Activated CD8-positive, alpha-beta memory T cell treated with anti-CD3 and anti-CD28 coated beads, Interleukin-2, amount 10 ng/mL, durations not matched to agents 7 days and 5 days (primary cell): Measurements from ENCODE around the gene PDE4D. TPM values are rescaled to one million over a fixed set of nuclear protein-coding genes. Genes with fewer than 3 reads are reported as not detected.

Experiments used
- ATAC-seq: fragments of 150-1000 bp; cut with Tn5 transposase; one replicate; pipeline ENCODE4 v1.10.0; 2021; ENCODE audit warnings: moderate library complexity
- CTCF ChIA-PET: fragments of 350-600 bp; sonication (Branson Sonifier 250); formaldehyde crosslinking; loops from one replicate; lab custom pipeline; 2021; ENCODE audit warnings: antibody characterized with exemption; lab: Charles Lee
- DNase-seq: peaks from one replicate; pipeline ENCODE4 v3.0.0-alpha.2; 2020
- H3K27ac Mint-ChIP-seq: one replicate; pipeline ENCODE4 v1.8.0; 2021; ENCODE audit warnings: mild to moderate bottlenecking, mixed read lengths
- H3K27me3 Mint-ChIP-seq: one replicate; pipeline ENCODE4 v1.8.0; 2021; ENCODE audit warnings: mixed read lengths
- H3K36me3 Mint-ChIP-seq: one replicate; pipeline ENCODE4 v1.8.0; 2021; ENCODE audit warnings: mild to moderate bottlenecking, mixed read lengths
- H3K4me1 Mint-ChIP-seq: one replicate; pipeline ENCODE4 v1.8.0; 2021; ENCODE audit warnings: mixed read lengths
- H3K4me3 Mint-ChIP-seq: one replicate; pipeline ENCODE4 v1.8.0; 2021; ENCODE audit warnings: mild to moderate bottlenecking, moderate library complexity, mixed read lengths
- H3K9me3 Mint-ChIP-seq: one replicate; pipeline ENCODE4 v1.8.0; 2022; ENCODE audit warnings: low read depth, mixed read lengths
- total RNA-seq, 2 experiments: library from RNA; stranded (reverse); gene quantifications; one replicate each; pipeline ENCODE4 v1.2.3, GENCODE V29; 2021

Gene PDE4D
- total RNA-seq, 2 experiments from 2014 or later: 59.3 to 66.2 TPM

DNA sequence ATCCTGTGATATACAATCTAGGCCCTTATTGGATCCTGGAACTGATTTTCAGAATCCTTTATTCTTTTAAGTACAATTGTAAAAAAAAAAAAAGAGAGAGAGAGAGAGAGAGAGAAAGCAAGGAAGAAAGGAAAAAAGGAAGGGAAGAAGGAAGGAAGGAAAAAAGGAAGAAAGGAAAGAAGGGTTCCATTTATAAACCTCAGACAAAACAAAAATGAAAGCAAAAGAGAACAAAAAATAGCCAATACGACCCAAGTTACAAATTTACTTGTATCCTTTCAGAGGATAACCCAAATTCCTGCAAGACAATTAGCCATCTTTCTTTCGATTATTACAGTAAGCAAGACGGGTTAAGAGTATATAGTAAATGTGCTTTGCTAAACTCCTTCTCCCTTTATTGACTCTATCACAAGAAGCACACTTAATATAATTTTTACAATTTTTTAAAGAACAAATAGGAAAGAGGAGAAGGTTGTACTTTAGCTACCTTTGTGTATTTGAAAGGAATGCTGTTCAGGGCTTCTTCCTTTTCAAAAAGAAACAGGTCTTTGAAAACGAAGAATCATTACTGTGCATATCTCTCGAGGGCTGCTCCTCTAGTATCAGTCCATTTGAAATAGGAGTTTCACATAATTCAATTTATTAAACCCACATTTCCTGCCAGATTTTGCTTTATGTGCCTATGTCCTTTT lies 767.4 kb downstream of the PDE4D start:
- CTCF ChIA-PET: interaction anchor here (1.3 to 3.5 kb wide), 4 partner anchors 11 to 90 kb away, joined by 5 to 29 read pairs (median 18); no protein-coding TSS in a partner anchor
- Mint-ChIP-seq H3K4me1 (peaks cover 8% of the 10 kb centered on the region), H3K27me3 (no peaks in the 10 kb centered on the region), H3K27ac (no peak overlapping the region), H3K4me3 (no peak overlapping the region), H3K36me3 (peaks cover 6% of the 10 kb centered on the region), H3K9me3 (no peaks in the 10 kb centered on the region)
- ATAC-seq (no peak), DNase-seq (no peak)

DNA sequence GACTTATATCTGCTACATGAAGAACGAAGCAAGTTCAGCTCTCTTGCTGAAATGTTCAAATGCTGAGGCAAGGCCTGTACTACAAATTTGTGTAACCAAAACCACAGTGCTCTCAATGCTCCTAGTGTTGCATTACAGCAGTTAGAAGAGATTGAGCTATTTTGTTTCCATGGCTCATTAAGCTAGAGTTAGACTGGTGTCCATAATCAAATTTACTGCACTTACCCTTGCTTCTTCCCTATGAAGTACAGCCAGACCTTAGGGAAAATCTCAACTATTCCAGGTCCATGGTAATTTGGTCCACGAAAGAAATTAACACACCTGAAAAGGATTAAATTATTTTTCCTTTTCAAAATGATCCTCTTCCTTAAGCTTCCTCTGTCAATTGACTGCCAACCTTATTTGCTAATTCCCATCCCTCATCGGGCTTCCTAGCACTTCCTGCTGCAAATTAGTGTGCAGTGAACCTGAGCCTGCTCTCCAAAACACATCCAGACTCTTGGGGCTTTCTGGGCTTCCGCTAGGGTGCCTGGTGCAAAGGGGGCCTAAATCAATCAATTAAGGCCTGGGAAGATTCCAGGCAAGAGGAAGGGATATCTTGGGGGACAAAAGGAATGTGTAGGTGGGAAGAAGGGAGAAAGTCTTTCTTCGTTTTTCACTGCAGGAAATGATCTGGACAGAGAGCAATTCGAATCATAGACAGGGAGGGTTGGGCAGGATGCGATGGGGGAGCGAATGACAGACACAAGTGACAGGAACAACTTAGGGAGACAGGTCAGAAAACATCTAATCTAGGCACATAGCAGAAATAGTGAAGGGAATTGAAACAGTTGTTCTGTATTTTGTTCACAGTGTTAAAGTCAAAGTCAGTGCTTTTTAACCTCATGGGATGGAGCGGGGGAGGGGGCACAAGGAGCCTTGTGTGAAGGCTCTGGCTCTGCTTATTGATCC lies 768.2 kb downstream of the PDE4D start:
- Mint-ChIP-seq H3K27ac (no peak overlapping the region), H3K27me3 (no peaks in the 10 kb centered on the region), H3K9me3 (no peaks in the 10 kb centered on the region), H3K4me3 (no peak overlapping the region), H3K36me3 (peaks cover 13% of the 10 kb centered on the region), H3K4me1 (peaks cover 8% of the 10 kb centered on the region)
- DNase-seq: peak; percentile 61
- CTCF ChIA-PET: interaction anchor here (0.6 to 3.9 kb wide), 12 partner anchors 9 to 239 kb away, joined by 3 to 40 read pairs (median 12); no protein-coding TSS in a partner anchor
- peak; percentile 33 for ATAC-seq

DNA sequence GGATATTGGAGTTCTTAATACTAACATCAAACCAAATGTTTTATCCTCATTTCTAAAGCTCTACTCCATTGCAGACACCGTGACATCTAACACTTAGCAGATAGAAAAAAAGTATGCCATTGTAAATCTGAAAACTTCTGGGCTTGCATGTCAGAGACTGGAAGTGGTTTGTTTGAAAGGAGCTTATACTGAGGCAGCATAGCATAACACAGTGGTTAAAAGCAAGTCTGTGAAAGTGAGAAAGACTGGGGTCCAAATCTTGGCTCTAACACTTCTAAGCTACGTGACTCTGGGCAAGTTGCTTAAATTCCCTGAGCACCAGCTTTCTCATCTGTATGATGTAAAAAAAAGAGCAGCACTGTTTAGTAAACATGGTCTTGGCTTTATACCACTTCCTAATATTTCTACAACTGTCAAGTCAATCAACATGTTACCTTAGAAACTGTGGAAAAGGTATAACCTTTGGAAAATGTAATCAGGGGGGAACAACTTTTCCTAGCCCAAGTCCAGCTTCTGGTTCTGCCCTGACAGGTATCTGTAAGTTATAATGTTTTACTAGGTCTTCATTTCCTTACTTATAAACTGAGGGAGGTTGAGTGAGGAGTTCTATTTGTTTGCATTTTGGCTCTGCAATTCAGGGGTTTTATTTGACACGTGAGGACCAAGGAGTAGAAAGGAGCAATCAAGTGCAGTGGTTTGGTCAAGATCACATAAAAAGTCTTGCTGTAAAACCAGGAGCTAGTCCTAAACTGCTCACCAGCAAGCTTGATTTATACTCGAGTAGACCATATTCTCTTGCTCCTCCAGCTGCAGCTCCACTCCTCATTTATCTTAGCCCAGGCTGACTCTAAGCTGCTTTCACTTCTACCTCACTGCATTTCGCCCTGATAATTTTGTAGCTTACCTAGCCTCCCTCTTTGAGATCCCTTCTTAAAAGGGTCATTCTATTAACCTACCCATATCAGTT lies 769.6 kb downstream of the PDE4D start:
- ATAC-seq: peak; percentile 37
- CTCF ChIA-PET: interaction anchor here (0.7 to 3.9 kb wide), 17 partner anchors 8 to 238 kb away, joined by 3 to 40 read pairs (median 4); no protein-coding TSS in a partner anchor
- H3K9me3 Mint-ChIP-seq: no peaks in the 10 kb centered on the region
- peaks cover 5% of the 10 kb centered on the region for H3K4me1 Mint-ChIP-seq
- H3K27me3 Mint-ChIP-seq: no peaks in the 10 kb centered on the region
- peaks cover 16% of the 10 kb centered on the region for H3K36me3 Mint-ChIP-seq
- peak; percentile 59 for DNase-seq
- no peak overlapping the region for H3K27ac Mint-ChIP-seq
- no peak overlapping the region for H3K4me3 Mint-ChIP-seq

GRCh38 chr5:59119480-59119879 lies 774.0 kb downstream of the PDE4D start:
- Mint-ChIP-seq H3K36me3 (peaks cover 17% of the 10 kb centered on the region), H3K9me3 (no peaks in the 10 kb centered on the region), H3K27ac (no peak overlapping the region), H3K4me1 (peaks cover 5% of the 10 kb centered on the region), H3K27me3 (no peaks in the 10 kb centered on the region), H3K4me3 (no peak overlapping the region)
- DNase-seq (no peak), ATAC-seq (no peak)
- CTCF ChIA-PET: interaction anchor here (1.0 to 1.3 kb wide), 4 partner anchors 12 to 85 kb away, joined by 3 to 4 read pairs (median 4); no protein-coding TSS in a partner anchor

GRCh38 chr5:59117320-59117719 lies 776.2 kb downstream of the PDE4D start:
- H3K27me3 Mint-ChIP-seq: no peaks in the 10 kb centered on the region
- H3K36me3 Mint-ChIP-seq: peaks cover 17% of the 10 kb centered on the region
- no peak for ATAC-seq
- H3K27ac Mint-ChIP-seq: no peak overlapping the region
- CTCF ChIA-PET: interaction anchor here (1.1 to 1.3 kb wide), 3 partner anchors 16 to 31 kb away, joined by 3 read pairs; no protein-coding TSS in a partner anchor
- no peak overlapping the region for H3K4me3 Mint-ChIP-seq
- no peaks in the 10 kb centered on the region for H3K9me3 Mint-ChIP-seq
- DNase-seq: no peak
- H3K4me1 Mint-ChIP-seq: peaks cover 5% of the 10 kb centered on the region

DNA sequence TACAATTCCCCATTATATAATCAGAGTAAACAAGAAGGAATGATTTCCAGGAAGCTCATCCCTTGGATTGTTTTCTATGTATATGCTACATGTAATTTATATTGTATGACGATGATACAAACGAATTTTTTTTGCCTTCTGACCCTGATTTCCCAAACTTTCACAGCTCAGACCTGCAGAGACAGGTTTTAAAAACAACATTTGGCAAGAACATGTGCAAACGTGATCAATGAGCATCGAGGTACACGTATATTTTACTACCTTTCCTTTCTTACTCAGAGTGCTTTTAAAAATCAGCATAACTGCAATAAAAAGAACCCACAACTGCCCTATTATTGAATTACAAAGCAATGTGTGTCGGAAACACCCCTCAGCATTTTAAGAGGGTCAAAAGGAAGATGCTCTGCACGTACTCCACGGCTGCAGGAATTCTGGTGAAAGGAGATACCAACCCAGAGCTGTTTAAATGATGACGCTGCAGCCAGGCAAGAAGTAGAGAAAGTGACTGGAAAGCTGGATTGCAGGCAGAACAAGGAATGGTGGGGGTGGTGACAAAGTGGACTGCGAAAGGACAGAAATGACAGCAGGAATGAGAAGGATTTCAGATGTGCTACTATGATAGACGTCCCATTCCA lies 777.2 kb downstream of the PDE4D start:
- no peaks in the 10 kb centered on the region for H3K9me3 Mint-ChIP-seq
- no peak overlapping the region for H3K27ac Mint-ChIP-seq
- H3K4me1 Mint-ChIP-seq: peaks cover 5% of the 10 kb centered on the region
- H3K4me3 Mint-ChIP-seq: no peak overlapping the region
- ATAC-seq (no peak), DNase-seq (no peak)
- H3K36me3 Mint-ChIP-seq: peaks cover 12% of the 10 kb centered on the region
- CTCF ChIA-PET: interaction anchor here (1.4 to 2.5 kb wide), 3 partner anchors 8 to 58 kb away, joined by 5 to 6 read pairs (median 5); no protein-coding TSS in a partner anchor
- no peaks in the 10 kb centered on the region for H3K27me3 Mint-ChIP-seq

DNA sequence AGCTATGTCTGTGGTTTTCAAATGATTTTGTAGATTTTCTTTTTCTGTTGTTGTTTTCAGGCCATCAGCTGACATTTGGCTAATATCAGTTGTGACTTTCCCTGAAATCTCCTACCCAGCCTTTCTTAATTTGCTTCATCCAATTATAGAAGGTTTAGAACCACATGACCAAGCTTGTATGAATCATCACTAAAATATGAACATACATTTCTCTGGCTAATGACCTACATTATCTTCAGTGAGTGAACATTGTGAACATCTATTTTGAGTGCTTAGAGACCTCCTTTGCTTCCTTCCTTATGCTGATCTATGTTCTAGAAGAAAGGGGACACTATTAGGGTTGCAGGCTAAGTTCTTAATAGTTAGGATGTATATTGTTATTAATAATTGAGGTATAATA lies 778.2 kb downstream of the PDE4D start:
- H3K4me3 Mint-ChIP-seq: no peak overlapping the region
- CTCF ChIA-PET: interaction anchor here (1.4 to 2.5 kb wide), 3 partner anchors 9 to 59 kb away, joined by 5 to 6 read pairs (median 5); no protein-coding TSS in a partner anchor
- no peak for DNase-seq
- no peak for ATAC-seq
- H3K9me3 Mint-ChIP-seq: no peaks in the 10 kb centered on the region
- peaks cover 6% of the 10 kb centered on the region for H3K36me3 Mint-ChIP-seq
- no peak overlapping the region for H3K27ac Mint-ChIP-seq
- H3K27me3 Mint-ChIP-seq: no peaks in the 10 kb centered on the region
- no peaks in the 10 kb centered on the region for H3K4me1 Mint-ChIP-seq

GRCh38 chr5:59109383-59109782 lies 784.1 kb downstream of the PDE4D start:
- Mint-ChIP-seq H3K36me3 (peaks cover 1% of the 10 kb centered on the region), H3K27ac (no peak overlapping the region), H3K4me1 (peaks cover 22% of the 10 kb centered on the region), H3K27me3 (no peaks in the 10 kb centered on the region), H3K9me3 (no peaks in the 10 kb centered on the region), H3K4me3 (no peak overlapping the region)
- ATAC-seq (no peak), DNase-seq (no peak)
- CTCF ChIA-PET: interaction anchor here (0.8 kb wide), 2 partner anchors 9 to 271 kb away, joined by 3 read pairs; no protein-coding TSS in a partner anchor

DNA sequence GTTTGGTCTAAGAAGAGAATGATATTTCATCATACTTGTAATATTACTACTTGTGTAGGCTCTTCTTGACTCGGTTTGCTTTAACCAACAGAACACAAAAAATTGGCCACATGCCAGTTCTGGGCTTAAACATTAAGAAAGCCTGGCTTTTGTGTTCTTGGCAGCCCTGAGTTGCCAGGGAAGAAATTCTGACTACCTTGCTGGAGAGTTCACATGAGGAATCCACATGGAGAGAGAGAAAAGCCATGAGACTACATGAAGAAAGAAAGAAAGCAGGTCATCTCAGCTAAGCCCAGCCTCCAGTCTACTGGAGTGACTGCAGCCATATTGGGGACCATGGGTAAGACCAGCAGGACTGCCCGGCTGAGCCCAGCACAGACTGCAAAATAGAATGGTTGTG lies 785.8 kb downstream of the PDE4D start:
- Mint-ChIP-seq H3K4me1 (peaks cover 29% of the 10 kb centered on the region), H3K4me3 (no peak overlapping the region), H3K27me3 (no peaks in the 10 kb centered on the region), H3K9me3 (no peaks in the 10 kb centered on the region), H3K27ac (no peak overlapping the region), H3K36me3 (peaks cover 1% of the 10 kb centered on the region)
- CTCF ChIA-PET: interaction anchor here (1.0 kb wide), 1 partner anchor 11 kb away, joined by 4 read pairs; no protein-coding TSS in a partner anchor
- DNase-seq (no peak), ATAC-seq (no peak)

GRCh38 chr5:59104400-59105127 lies 789.0 kb downstream of the PDE4D start:
- Mint-ChIP-seq H3K9me3 (no peaks in the 10 kb centered on the region), H3K27ac (no peak overlapping the region), H3K36me3 (peaks cover 1% of the 10 kb centered on the region), H3K4me1 (peaks cover 45% of the 10 kb centered on the region), H3K27me3 (no peaks in the 10 kb centered on the region), H3K4me3 (no peak overlapping the region)
- CTCF ChIA-PET: interaction anchor here (0.8 to 3.5 kb wide), 6 partner anchors 9 to 218 kb away, joined by 3 to 21 read pairs (median 4); no protein-coding TSS in a partner anchor
- no peak for DNase-seq
- ATAC-seq: no peak

- DNase-seq (no peak), ATAC-seq (no peak)
- CTCF ChIA-PET: interaction anchor here (0.9 to 3.5 kb wide), 5 partner anchors 20 to 75 kb away, joined by 3 to 21 read pairs (median 4); no protein-coding TSS in a partner anchor
- no peaks in the 10 kb centered on the region for H3K9me3 Mint-ChIP-seq
- H3K36me3 Mint-ChIP-seq: peaks cover 1% of the 10 kb centered on the region
- no peak overlapping the region for H3K4me3 Mint-ChIP-seq
- peaks cover 57% of the 10 kb centered on the region for H3K4me1 Mint-ChIP-seq
- H3K27ac Mint-ChIP-seq: no peak overlapping the region
- H3K27me3 Mint-ChIP-seq: no peaks in the 10 kb centered on the region
These were observed 790.2 kb downstream of the PDE4D start for GRCh38 chr5:59103303-59103702.
